ENCODE measurements around the gene ACTN3. TPM values are rescaled to one million over a fixed set of nuclear protein-coding genes. Genes with fewer than 3 reads are reported as not detected.
A peak's percentile ranks its signal among the peaks of the same experiment; 100 is the strongest.

The ACTN3 gene
- total RNA-seq (1 to 10 TPM in 1 of 2 donors, not detected in 1; 3.0 TPM), polyA plus RNA-seq (not detected)
- long read RNA-seq, donor 1, partial matches to known transcripts = 1 of 1 reads
- long read RNA-seq, donor 1, other reads (novel, unspliced or antisense) = 0 of 1 reads
- long read RNA-seq, donor 2, partial matches to known transcripts = 0 of 1 reads
- long read RNA-seq, donor 2, other reads (novel, unspliced or antisense) = 0 of 1 reads

- WGBS, 2 donors = 1 to 2% methylated on average over 37 of the region's 37 CpGs
- Histone ChIP-seq H3K27ac (ENCODE audit: low read depth in 1 of 2, low read length in 2 of 2) (no peak within 1 kb of the TSS), H3K36me3 (ENCODE audit: control insufficient read depth in 1 of 2, insufficient read depth in 2 of 2, low read length in 1 of 2) (no peaks in the 10 kb centered on the region), H3K27me3 (ENCODE audit: control insufficient read depth in 1 of 2, insufficient read depth in 2 of 2, low read length in 1 of 2) (no peaks in the 10 kb centered on the region), H3K4me1 (ENCODE audit: control insufficient read depth in 1 of 2, insufficient read depth in 2 of 2, low read length in 2 of 2) (no peaks in the 10 kb centered on the region), H3K4me3 (ENCODE audit: low read length in 2 of 2) (peak within 1 kb of the TSS; percentile 71 to 78), H3K9me3 (ENCODE audit: control insufficient read depth, low read length) (no peaks in the 10 kb centered on the region)
- intact Hi-C loops (cut with DNase I) = no loop called here
- DNase-seq (peak in 1 of 2 donors; percentile 74), ATAC-seq (ENCODE audit: low FRiP score) (peak; percentile 37)
Measured at GRCh38 chr11:66546368-66546965, at the start of gene ACTN3. Gene ACTN3 (plus strand): TSS chr11:66546903. CDS start chr11:66546938, 35 bp downstream.

GRCh38 chr11:66497206-66497605 is 49.5 kb upstream of the ACTN3 start:
- intact Hi-C loops (cut with DNase I) = no loop called here
- 97 to 98% methylated on average over 16 of the region's 16 CpGs for WGBS, 2 donors
- Histone ChIP-seq H3K9me3 (ENCODE audit: control insufficient read depth, low read length) (no peaks in the 10 kb centered on the region), H3K4me3 (ENCODE audit: low read length in 2 of 2) (no peak overlapping the region), H3K27ac (ENCODE audit: low read depth in 1 of 2, low read length in 2 of 2) (no peak overlapping the region), H3K27me3 (ENCODE audit: control insufficient read depth in 1 of 2, insufficient read depth in 2 of 2, low read length in 1 of 2) (no peaks in the 10 kb centered on the region), H3K4me1 (ENCODE audit: control insufficient read depth in 1 of 2, insufficient read depth in 2 of 2, low read length in 2 of 2) (no peaks in the 10 kb centered on the region), H3K36me3 (ENCODE audit: control insufficient read depth in 1 of 2, insufficient read depth in 2 of 2, low read length in 1 of 2) (no peaks in the 10 kb centered on the region)
- no peak for ATAC-seq (ENCODE audit: low FRiP score)
- DNase-seq = no peak

GRCh38 chr11:66498506-66498905 is 48.2 kb upstream of the ACTN3 start:
- 86 to 91% methylated on average over 5 of the region's 5 CpGs for WGBS, 2 donors

GRCh38 chr11:66505276-66505816 is 41.4 kb upstream of the ACTN3 start:
- ATAC-seq (ENCODE audit: low FRiP score) (no peak), DNase-seq (no peak)
- Histone ChIP-seq H3K36me3 (ENCODE audit: control insufficient read depth in 1 of 2, insufficient read depth in 2 of 2, low read length in 1 of 2) (peaks cover 0 to 2% of the 10 kb centered on the region in 2 donors), H3K27ac (ENCODE audit: low read depth in 1 of 2, low read length in 2 of 2) (no peak overlapping the region), H3K27me3 (ENCODE audit: control insufficient read depth in 1 of 2, insufficient read depth in 2 of 2, low read length in 1 of 2) (no peaks in the 10 kb centered on the region), H3K4me1 (ENCODE audit: control insufficient read depth in 1 of 2, insufficient read depth in 2 of 2, low read length in 2 of 2) (no peaks in the 10 kb centered on the region), H3K9me3 (ENCODE audit: control insufficient read depth, low read length) (no peaks in the 10 kb centered on the region), H3K4me3 (ENCODE audit: low read length in 2 of 2) (no peak overlapping the region)
- 0 to 96% methylated on average over 1 of the region's 1 CpG for WGBS, 2 donors
- intact Hi-C loops (cut with DNase I) = no loop called here

More at GRCh38 chr11:66498506-66498905, 48.2 kb upstream of the ACTN3 start:
- ATAC-seq (ENCODE audit: low FRiP score) (no peak), DNase-seq (no peak)
- intact Hi-C loops (cut with DNase I) = no loop called here
- no peak overlapping the region for H3K27ac ChIP-seq (ENCODE audit: low read depth in 1 of 2, low read length in 2 of 2)
- no peaks in the 10 kb centered on the region for H3K27me3 ChIP-seq (ENCODE audit: control insufficient read depth in 1 of 2, insufficient read depth in 2 of 2, low read length in 1 of 2)
- no peaks in the 10 kb centered on the region for H3K9me3 ChIP-seq (ENCODE audit: control insufficient read depth, low read length)
- no peak overlapping the region for H3K4me3 ChIP-seq (ENCODE audit: low read length in 2 of 2)
- no peaks in the 10 kb centered on the region for H3K36me3 ChIP-seq (ENCODE audit: control insufficient read depth in 1 of 2, insufficient read depth in 2 of 2, low read length in 1 of 2)
- no peaks in the 10 kb centered on the region for H3K4me1 ChIP-seq (ENCODE audit: control insufficient read depth in 1 of 2, insufficient read depth in 2 of 2, low read length in 2 of 2)

- Histone ChIP-seq H3K27ac (ENCODE audit: low read depth in 1 of 2, low read length in 2 of 2) (no peak overlapping the region), H3K9me3 (ENCODE audit: control insufficient read depth, low read length) (no peaks in the 10 kb centered on the region), H3K4me1 (ENCODE audit: control insufficient read depth in 1 of 2, insufficient read depth in 2 of 2, low read length in 2 of 2) (no peaks in the 10 kb centered on the region), H3K27me3 (ENCODE audit: control insufficient read depth in 1 of 2, insufficient read depth in 2 of 2, low read length in 1 of 2) (no peaks in the 10 kb centered on the region), H3K36me3 (ENCODE audit: control insufficient read depth in 1 of 2, insufficient read depth in 2 of 2, low read length in 1 of 2) (peaks cover 0 to 2% of the 10 kb centered on the region in 2 donors), H3K4me3 (ENCODE audit: low read length in 2 of 2) (no peak overlapping the region)
- DNase-seq = peak in 1 of 2 donors; percentile 40
- no peak for ATAC-seq (ENCODE audit: low FRiP score)
- intact Hi-C loops (cut with DNase I) = no loop called here
- 78 to 80% methylated on average over 7 of the region's 7 CpGs for WGBS, 2 donors
Measured at GRCh38 chr11:66509131-66509561, 37.6 kb upstream of the ACTN3 start.

- Histone ChIP-seq H3K27me3 (ENCODE audit: control insufficient read depth in 1 of 2, insufficient read depth in 2 of 2, low read length in 1 of 2) (no peaks in the 10 kb centered on the region), H3K27ac (ENCODE audit: low read depth in 1 of 2, low read length in 2 of 2) (peak within 1 kb of the TSS in 1 of 2 donors; percentile 1), H3K36me3 (ENCODE audit: control insufficient read depth in 1 of 2, insufficient read depth in 2 of 2, low read length in 1 of 2) (no peaks in the 10 kb centered on the region), H3K4me3 (ENCODE audit: low read length in 2 of 2) (peak within 1 kb of the TSS; percentile 49 to 69), H3K9me3 (ENCODE audit: control insufficient read depth, low read length) (no peaks in the 10 kb centered on the region), H3K4me1 (ENCODE audit: control insufficient read depth in 1 of 2, insufficient read depth in 2 of 2, low read length in 2 of 2) (no peaks in the 10 kb centered on the region)
- intact Hi-C loops (cut with DNase I) = no loop called here
- peak; percentile 93 to 96 for DNase-seq
- WGBS, 2 donors = 0% methylated on average over 31 of the region's 31 CpGs
- ATAC-seq (ENCODE audit: low FRiP score) = peak; percentile 95
Measured at GRCh38 chr11:66510271-66510989, 36.3 kb upstream of the ACTN3 start, which contains the start of gene BBS1. Gene BBS1 (plus strand): TSS chr11:66510635. CDS start chr11:66510660, 25 bp downstream.

GRCh38 chr11:66510990-66511339 is 35.7 kb upstream of the ACTN3 start:
- WGBS, 2 donors = 3 to 5% methylated on average over 5 of the region's 5 CpGs
- no peaks in the 10 kb centered on the region for H3K27me3 ChIP-seq (ENCODE audit: control insufficient read depth in 1 of 2, insufficient read depth in 2 of 2, low read length in 1 of 2)
- no peaks in the 10 kb centered on the region for H3K36me3 ChIP-seq (ENCODE audit: control insufficient read depth in 1 of 2, insufficient read depth in 2 of 2, low read length in 1 of 2)
- DNase-seq (no peak), ATAC-seq (ENCODE audit: low FRiP score) (no peak)
- H3K9me3 ChIP-seq (ENCODE audit: control insufficient read depth, low read length) = no peaks in the 10 kb centered on the region
- peak overlapping the region; percentile 49 to 69 for H3K4me3 ChIP-seq (ENCODE audit: low read length in 2 of 2)
- intact Hi-C loops (cut with DNase I) = no loop called here
- H3K27ac ChIP-seq (ENCODE audit: low read depth in 1 of 2, low read length in 2 of 2) = no peak overlapping the region
- H3K4me1 ChIP-seq (ENCODE audit: control insufficient read depth in 1 of 2, insufficient read depth in 2 of 2, low read length in 2 of 2) = no peaks in the 10 kb centered on the region

GRCh38 chr11:66523611-66524010 is 23.1 kb upstream of the ACTN3 start:
- intact Hi-C loops (cut with DNase I) = no loop called here
- peak; percentile 19 for ATAC-seq (ENCODE audit: low FRiP score)

More at GRCh38 chr11:66523611-66524010, 23.1 kb upstream of the ACTN3 start:
- no peak for DNase-seq
- Histone ChIP-seq H3K27ac (ENCODE audit: low read depth in 1 of 2, low read length in 2 of 2) (no peak overlapping the region), H3K4me3 (ENCODE audit: low read length in 2 of 2) (no peak overlapping the region), H3K27me3 (ENCODE audit: control insufficient read depth in 1 of 2, insufficient read depth in 2 of 2, low read length in 1 of 2) (no peaks in the 10 kb centered on the region), H3K36me3 (ENCODE audit: control insufficient read depth in 1 of 2, insufficient read depth in 2 of 2, low read length in 1 of 2) (peaks cover 0 to 1% of the 10 kb centered on the region in 2 donors), H3K9me3 (ENCODE audit: control insufficient read depth, low read length) (no peaks in the 10 kb centered on the region), H3K4me1 (ENCODE audit: control insufficient read depth in 1 of 2, insufficient read depth in 2 of 2, low read length in 2 of 2) (no peaks in the 10 kb centered on the region)
- 91 to 92% methylated on average over 11 of the region's 11 CpGs for whole genome bisulfite sequencing, 2 donors

Measured in aorta (tissue), 5 donors.